ENCODE measurements around the gene CADM1. TPM values are rescaled to one million over a fixed set of nuclear protein-coding genes. Genes with fewer than 3 reads are reported as not detected.

CADM1 gene
- total and polyA plus RNA-seq, 2 donors from 2014 or later = 24.0 to 33.5 TPM

GRCh38 chr11:115459563-115459962 lies 44.7 kb downstream of the CADM1 start:
- no peak overlapping the region for H3K4me3 ChIP-seq (ENCODE audit: low read length in 3 of 3)
- TF ChIP-seq CTCF (IDR thresholded peaks at IDR 0.05; ENCODE audit: borderline replicate concordance, extremely low read depth, insufficient read depth) = no peak
- FAIRE-seq (no peak), DNase-seq (no peak)
- intact Hi-C loops (cut with DNase I) = no loop called here
- H3K9ac ChIP-seq (ENCODE audit: low read length in 3 of 3) = no peak overlapping the region
- H3K27me3 ChIP-seq (ENCODE audit: control insufficient read depth, insufficient read depth, low read length) = no peaks in the 10 kb centered on the region
- H3K9me3 ChIP-seq (ENCODE audit: control insufficient read depth in 2 of 3, insufficient read depth in 1 of 3, low read length in 3 of 3) = no peaks in the 10 kb centered on the region
- no peak overlapping the region for H3K27ac ChIP-seq (ENCODE audit: low read depth in 2 of 2, low read length in 2 of 2)
- no peaks in the 10 kb centered on the region for H3K36me3 ChIP-seq (ENCODE audit: control insufficient read depth in 2 of 3, insufficient read depth in 3 of 3, low read length in 3 of 3)
- H3K4me1 ChIP-seq (ENCODE audit: control insufficient read depth in 2 of 3, insufficient read depth in 2 of 3, low read depth in 1 of 3, low read length in 3 of 3) = peaks cover 0 to 8% (median 0%) of the 10 kb centered on the region in 3 donors

DNA sequence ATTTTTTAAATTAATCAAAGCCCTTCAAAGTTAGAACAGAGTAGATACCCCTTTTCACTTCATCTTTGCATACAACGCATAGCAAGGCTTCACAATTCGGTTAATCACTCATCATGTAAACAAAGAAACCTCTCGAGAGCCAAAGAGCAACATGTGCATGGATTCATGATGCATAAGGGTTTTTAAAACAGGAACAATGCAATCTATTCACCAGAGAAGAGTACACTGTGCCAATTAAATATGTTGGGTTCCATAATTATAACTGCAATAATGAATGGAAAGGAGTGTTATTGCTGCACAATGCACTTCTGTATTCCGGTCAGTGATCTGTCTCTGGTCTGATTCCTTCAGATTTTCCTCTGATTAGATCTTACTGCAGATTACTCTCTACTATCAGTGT lies 45.3 kb downstream of the CADM1 start:
- intact Hi-C loops (cut with DNase I) = no loop called here
- no peak for DNase-seq
- TF ChIP-seq CTCF (IDR thresholded peaks at IDR 0.05; ENCODE audit: borderline replicate concordance, extremely low read depth, insufficient read depth) = no peak
- no peak for FAIRE-seq
- Histone ChIP-seq H3K27ac (ENCODE audit: low read depth in 2 of 2, low read length in 2 of 2) (no peak overlapping the region), H3K36me3 (ENCODE audit: control insufficient read depth in 2 of 3, insufficient read depth in 3 of 3, low read length in 3 of 3) (no peaks in the 10 kb centered on the region), H3K9ac (ENCODE audit: low read length in 3 of 3) (no peak overlapping the region), H3K4me1 (ENCODE audit: control insufficient read depth in 2 of 3, insufficient read depth in 2 of 3, low read depth in 1 of 3, low read length in 3 of 3) (peaks cover 0 to 3% (median 0%) of the 10 kb centered on the region in 3 donors), H3K9me3 (ENCODE audit: control insufficient read depth in 2 of 3, insufficient read depth in 1 of 3, low read length in 3 of 3) (no peaks in the 10 kb centered on the region), H3K27me3 (ENCODE audit: control insufficient read depth, insufficient read depth, low read length) (no peaks in the 10 kb centered on the region), H3K4me3 (ENCODE audit: low read length in 3 of 3) (no peak overlapping the region)

DNA sequence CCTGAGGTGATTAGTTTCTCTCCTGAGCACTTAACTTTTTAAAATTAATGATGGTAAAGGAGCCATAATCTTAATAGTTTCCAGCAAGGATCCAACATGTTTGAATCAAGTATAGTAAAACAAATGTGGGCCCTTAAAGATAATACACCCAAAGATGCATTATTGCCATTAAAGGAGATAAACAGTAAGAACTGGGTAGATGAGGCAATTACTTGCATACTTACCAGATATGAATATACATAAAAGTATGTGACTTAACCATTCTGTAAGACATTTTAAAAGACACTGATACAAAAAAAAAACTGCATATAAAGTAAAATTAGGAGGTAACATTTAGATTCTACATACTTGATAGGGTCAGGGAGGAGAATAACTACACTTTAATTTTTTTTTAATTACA lies 48.2 kb downstream of the CADM1 start:
- no peak overlapping the region for H3K4me3 ChIP-seq (ENCODE audit: low read length in 3 of 3)
- no peak for TF ChIP-seq CTCF (IDR thresholded peaks at IDR 0.05; ENCODE audit: borderline replicate concordance, extremely low read depth, insufficient read depth)
- no peak for DNase-seq
- H3K4me1 ChIP-seq (ENCODE audit: control insufficient read depth in 2 of 3, insufficient read depth in 2 of 3, low read depth in 1 of 3, low read length in 3 of 3) = no peaks in the 10 kb centered on the region
- H3K9ac ChIP-seq (ENCODE audit: low read length in 3 of 3) = no peak overlapping the region
- no peak overlapping the region for H3K27ac ChIP-seq (ENCODE audit: low read depth in 2 of 2, low read length in 2 of 2)
- no peaks in the 10 kb centered on the region for H3K36me3 ChIP-seq (ENCODE audit: control insufficient read depth in 2 of 3, insufficient read depth in 3 of 3, low read length in 3 of 3)
- FAIRE-seq = no peak
- intact Hi-C loops (cut with DNase I) = no loop called here
- no peaks in the 10 kb centered on the region for H3K9me3 ChIP-seq (ENCODE audit: control insufficient read depth in 2 of 3, insufficient read depth in 1 of 3, low read length in 3 of 3)
- no peaks in the 10 kb centered on the region for H3K27me3 ChIP-seq (ENCODE audit: control insufficient read depth, insufficient read depth, low read length)

GRCh38 chr11:115455613-115456012 lies 48.6 kb downstream of the CADM1 start:
- no peak overlapping the region for H3K27ac ChIP-seq (ENCODE audit: low read depth in 2 of 2, low read length in 2 of 2)
- no peak overlapping the region for H3K9ac ChIP-seq (ENCODE audit: low read length in 3 of 3)
- H3K4me3 ChIP-seq (ENCODE audit: low read length in 3 of 3) = no peak overlapping the region
- no peaks in the 10 kb centered on the region for H3K4me1 ChIP-seq (ENCODE audit: control insufficient read depth in 2 of 3, insufficient read depth in 2 of 3, low read depth in 1 of 3, low read length in 3 of 3)
- DNase-seq = no peak
- FAIRE-seq = no peak
- H3K36me3 ChIP-seq (ENCODE audit: control insufficient read depth in 2 of 3, insufficient read depth in 3 of 3, low read length in 3 of 3) = no peaks in the 10 kb centered on the region
- H3K9me3 ChIP-seq (ENCODE audit: control insufficient read depth in 2 of 3, insufficient read depth in 1 of 3, low read length in 3 of 3) = no peaks in the 10 kb centered on the region
- intact Hi-C loops (cut with DNase I) = no loop called here
- TF ChIP-seq CTCF (IDR thresholded peaks at IDR 0.05; ENCODE audit: borderline replicate concordance, extremely low read depth, insufficient read depth) = no peak
- H3K27me3 ChIP-seq (ENCODE audit: control insufficient read depth, insufficient read depth, low read length) = no peaks in the 10 kb centered on the region
